H1 (cell line): ENCODE results near the gene TOMM22. TPM values are rescaled to one million over a fixed set of nuclear protein-coding genes. Genes with fewer than 3 reads are reported as not detected.

Source experiments
- JUND ChIP-seq: IDR thresholded peaks from 2 replicates; pipeline ENCODE4 v1.6.1; 2011; ENCODE audit warnings: mild to moderate bottlenecking, improper control_type of control experiment, low read length
- KDM5A ChIP-seq: fragments of 200-600 bp; IDR thresholded peaks from 2 replicates; pipeline ENCODE4 v1.7.1; 2012; ENCODE audit warnings: mild to moderate bottlenecking, low read length, inconsistent platforms, mixed read lengths
- RAD21 ChIP-seq, 2 experiments: IDR thresholded peaks in 1 of 2; conservative IDR thresholded peaks in 1 of 2; 2 replicates each; pipeline ENCODE4 v1.6.1; 2011; ENCODE audit warnings: low read depth in 2 of 2, low read length in 2 of 2, improper control_type of control experiment in 1 of 2, inconsistent platforms in 1 of 2, mild to moderate bottlenecking in 1 of 2, moderate library complexity in 1 of 2
- SP4 ChIP-seq: IDR thresholded peaks from 2 replicates; pipeline ENCODE4 v1.6.1; 2012; ENCODE audit warnings: low read length, inconsistent platforms
- polyA plus RNA-seq, 7 experiments: library from polyadenylated mRNA; depleted of rRNA in 3 of 7; stranded (reverse) in 5 of 7; unstranded in 2 of 7; fragments of >200 nt in 5 of 7; fragments of 200-250 nt in 2 of 7; gene quantifications; 1 replicate in 5 of 7; 2 replicates in 1 of 7; 4 replicates in 1 of 7; pipeline versions ENCODE4 v1.2.1 to v1.2.3, GENCODE V29; 2011 to 2013; ENCODE audit warnings: missing spikeins in 2 of 7, mixed read lengths in 2 of 7
- total RNA-seq: library from RNA; stranded (reverse); fragmentation: NEBNext Ultra II Directional; extraction: Animal tissue kit (Norgen Biotek cat#: 25700); gene quantifications from 2 replicates; pipeline ENCODE4 v1.2.1, GENCODE V29; 2021
- TF ChIP-seq, protein P1 (sequence below), 3 experiments: IDR thresholded peaks; 1 replicate in 2 of 3; 2 replicates in 1 of 3; pipeline versions ENCODE4 v1.5.1 to v1.6.1; 2011; ENCODE audit warnings: low read length in 3 of 3, mild to moderate bottlenecking in 3 of 3, inconsistent platforms in 2 of 3, low read depth in 1 of 3, moderate library complexity in 1 of 3; ENCODE audit not compliant: insufficient read depth in 1 of 3; ENCODE audit errors: control extremely low read depth in 1 of 3
- TF ChIP-seq, protein P2 (sequence below): IDR thresholded peaks from 2 replicates; pipeline ENCODE4 v1.6.1; 2012; ENCODE audit warnings: low read length, inconsistent platforms

TOMM22 gene
- total and polyA plus RNA-seq, 2 of the 8 experiments (the other 6 are each of a cell fraction or from before 2014, with no cell fraction given): 84.0 to 125 TPM

DNA sequence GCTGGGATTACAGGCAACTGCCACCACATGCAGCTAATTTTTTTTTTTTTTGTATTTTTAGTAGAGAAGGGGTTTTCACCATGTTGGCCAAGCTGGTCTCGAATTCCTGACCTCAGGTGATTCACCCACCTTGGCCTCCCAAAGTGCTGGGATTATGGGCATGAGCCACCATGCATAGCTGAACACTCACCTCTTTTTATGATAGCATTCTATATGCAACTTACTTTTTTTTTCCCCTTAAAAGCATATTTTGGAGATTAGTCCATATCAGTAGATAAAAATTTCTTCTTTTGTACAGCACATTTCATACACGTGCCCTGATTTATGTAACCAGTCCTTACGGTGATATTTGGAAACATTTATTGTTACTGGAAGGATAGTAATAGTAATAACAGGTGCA, 38.6 kb downstream of the TOMM22 start (continued):
- TF ChIP-seq, protein P1, sequence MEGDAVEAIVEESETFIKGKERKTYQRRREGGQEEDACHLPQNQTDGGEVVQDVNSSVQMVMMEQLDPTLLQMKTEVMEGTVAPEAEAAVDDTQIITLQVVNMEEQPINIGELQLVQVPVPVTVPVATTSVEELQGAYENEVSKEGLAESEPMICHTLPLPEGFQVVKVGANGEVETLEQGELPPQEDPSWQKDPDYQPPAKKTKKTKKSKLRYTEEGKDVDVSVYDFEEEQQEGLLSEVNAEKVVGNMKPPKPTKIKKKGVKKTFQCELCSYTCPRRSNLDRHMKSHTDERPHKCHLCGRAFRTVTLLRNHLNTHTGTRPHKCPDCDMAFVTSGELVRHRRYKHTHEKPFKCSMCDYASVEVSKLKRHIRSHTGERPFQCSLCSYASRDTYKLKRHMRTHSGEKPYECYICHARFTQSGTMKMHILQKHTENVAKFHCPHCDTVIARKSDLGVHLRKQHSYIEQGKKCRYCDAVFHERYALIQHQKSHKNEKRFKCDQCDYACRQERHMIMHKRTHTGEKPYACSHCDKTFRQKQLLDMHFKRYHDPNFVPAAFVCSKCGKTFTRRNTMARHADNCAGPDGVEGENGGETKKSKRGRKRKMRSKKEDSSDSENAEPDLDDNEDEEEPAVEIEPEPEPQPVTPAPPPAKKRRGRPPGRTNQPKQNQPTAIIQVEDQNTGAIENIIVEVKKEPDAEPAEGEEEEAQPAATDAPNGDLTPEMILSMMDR (IDR thresholded peaks at IDR 0.05; ENCODE audit: control extremely low read depth in 1 of 3, insufficient read depth in 1 of 3, low read depth in 1 of 3, low read length in 3 of 3): no peak
- TF ChIP-seq JUND (no peak), SP4 (no peak), RAD21 (IDR thresholded peaks at IDR 0.05 in 1 of 2, conservative IDR thresholded peaks at IDR 0.05 in 1 of 2; ENCODE audit: low read depth in 2 of 2, low read length in 2 of 2) (no peak), KDM5A (no peak)
- TF ChIP-seq, protein P2, sequence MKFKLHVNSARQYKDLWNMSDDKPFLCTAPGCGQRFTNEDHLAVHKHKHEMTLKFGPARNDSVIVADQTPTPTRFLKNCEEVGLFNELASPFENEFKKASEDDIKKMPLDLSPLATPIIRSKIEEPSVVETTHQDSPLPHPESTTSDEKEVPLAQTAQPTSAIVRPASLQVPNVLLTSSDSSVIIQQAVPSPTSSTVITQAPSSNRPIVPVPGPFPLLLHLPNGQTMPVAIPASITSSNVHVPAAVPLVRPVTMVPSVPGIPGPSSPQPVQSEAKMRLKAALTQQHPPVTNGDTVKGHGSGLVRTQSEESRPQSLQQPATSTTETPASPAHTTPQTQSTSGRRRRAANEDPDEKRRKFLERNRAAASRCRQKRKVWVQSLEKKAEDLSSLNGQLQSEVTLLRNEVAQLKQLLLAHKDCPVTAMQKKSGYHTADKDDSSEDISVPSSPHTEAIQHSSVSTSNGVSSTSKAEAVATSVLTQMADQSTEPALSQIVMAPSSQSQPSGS: no peak
